Neural cell (in vitro differentiated cells): ENCODE results near the gene LDLR. TPM values are rescaled to one million over a fixed set of nuclear protein-coding genes. Genes with fewer than 3 reads are reported as not detected.

Experiments used
- H2AFZ ChIP-seq: fragments of 200-600, 300-800 bp; sonication (generic), shearing (Covaris generic); 2 replicates; pipeline ENCODE4 v1.6.0; 2014; ENCODE audit warnings: low read depth, mild to moderate bottlenecking, antibody characterized with exemption, low read length, moderate library complexity
- H3F3A ChIP-seq: fragments of 200-600 bp; shearing (Covaris generic); 2 replicates; pipeline ENCODE4 v1.6.1; 2016; ENCODE audit warnings: mild to moderate bottlenecking, moderate library complexity, mixed read lengths, antibody characterized with exemption, low read length; ENCODE audit not compliant: insufficient read depth, poor library complexity, severe bottlenecking
- H3K27ac ChIP-seq: fragments of 200-600, 300-800 bp; sonication (generic), shearing (Covaris generic); 2 replicates; pipeline ENCODE4 v1.5.1; 2014; ENCODE audit warnings: mild to moderate bottlenecking, low read length, moderate library complexity
- H3K27me3 ChIP-seq: fragments of 300-800, 200-600 bp; sonication (generic), shearing (Covaris generic); 2 replicates; pipeline ENCODE4 v1.6.0; 2014; ENCODE audit warnings: mild to moderate bottlenecking, low read depth, low read length, moderate library complexity; ENCODE audit not compliant: insufficient read depth
- H3K36me3 ChIP-seq: fragments of 300-800, 200-600 bp; sonication (generic), shearing (Covaris generic); 2 replicates; pipeline ENCODE4 v1.5.1; 2014; ENCODE audit warnings: mild to moderate bottlenecking, antibody characterized with exemption, low read length, moderate library complexity; ENCODE audit not compliant: insufficient read depth
- H3K4me2 ChIP-seq: fragments of 300-800, 200-600 bp; sonication (generic), shearing (Covaris generic); 2 replicates; pipeline ENCODE4 v1.6.0; 2014; ENCODE audit warnings: mild to moderate bottlenecking, low read length
- H3K4me3 ChIP-seq: fragments of 300-800, 200-600 bp; sonication (generic), shearing (Covaris generic); 2 replicates; pipeline ENCODE4 v1.5.1; 2014; ENCODE audit warnings: mild to moderate bottlenecking, low read length, moderate library complexity
- H3K79me2 ChIP-seq: fragments of 200-600 bp; shearing (Covaris generic); replicated peaks from 2 replicates; pipeline ENCODE4 v1.6.0; 2014; ENCODE audit warnings: mild to moderate bottlenecking, low read length, moderate library complexity; ENCODE audit not compliant: insufficient read depth
- H3K9ac ChIP-seq: fragments of 300-800, 200-600 bp; sonication (generic), shearing (Covaris generic); 2 replicates; pipeline ENCODE4 v1.6.1; 2016; ENCODE audit warnings: mild to moderate bottlenecking, low read length, mixed read lengths
- H3K9me2 ChIP-seq: fragments of 200-600 bp; shearing (Covaris generic); 2 replicates; pipeline ENCODE4 v1.6.1; 2016; ENCODE audit warnings: mild to moderate bottlenecking, low read length, mixed read lengths; ENCODE audit not compliant: insufficient read depth
- H3K9me3 ChIP-seq: fragments of 200-600, 300-800 bp; sonication (generic), shearing (Covaris generic); 2 replicates; pipeline ENCODE4 v1.6.1; 2016; ENCODE audit warnings: mild to moderate bottlenecking, mixed run types, low read length, moderate library complexity, mixed read lengths
- H4K20me1 ChIP-seq: fragments of 200-600 bp; shearing (Covaris generic); 2 replicates; pipeline ENCODE4 v1.6.1; 2016; ENCODE audit warnings: mild to moderate bottlenecking, mixed run types; ENCODE audit not compliant: insufficient read depth
- EP300 ChIP-seq: fragments of 450-650 bp; conservative IDR thresholded peaks from 2 replicates; pipeline ENCODE4 v1.6.1; 2014; ENCODE audit warnings: antibody characterized with exemption, mild to moderate bottlenecking, moderate library complexity; ENCODE audit not compliant: poor library complexity, severe bottlenecking
- EZH2 ChIP-seq: fragments of 200-600, 300-800 bp; shearing (Covaris generic), sonication (generic); IDR thresholded peaks from 2 replicates; pipeline ENCODE4 v1.6.1; 2014; ENCODE audit warnings: antibody characterized with exemption, low read length, borderline replicate concordance, mild to moderate bottlenecking; ENCODE audit not compliant: insufficient read depth, poor library complexity, severe bottlenecking
- MXI1 ChIP-seq: fragments of 450-650 bp; conservative IDR thresholded peaks from 2 replicates; pipeline ENCODE4 v1.6.1; 2014; ENCODE audit warnings: antibody characterized with exemption, mild to moderate bottlenecking; ENCODE audit not compliant: poor library complexity, severe bottlenecking
- POLR2AphosphoS5 ChIP-seq: IDR thresholded peaks from 2 replicates; pipeline ENCODE4 v1.6.1; 2012
- RAD21 ChIP-seq: fragments of 450-650 bp; conservative IDR thresholded peaks from 2 replicates; pipeline ENCODE4 v1.6.1; 2014; ENCODE audit warnings: antibody characterized with exemption, mild to moderate bottlenecking, moderate library complexity
- SMC3 ChIP-seq: fragments of 450-650 bp; conservative IDR thresholded peaks from 2 replicates; pipeline ENCODE4 v1.6.1; 2014; ENCODE audit warnings: antibody characterized with exemption, mild to moderate bottlenecking, moderate library complexity; ENCODE audit not compliant: poor library complexity
- TAF1 ChIP-seq: IDR thresholded peaks from 2 replicates; pipeline ENCODE4 v1.6.1; 2012; ENCODE audit warnings: low read depth
- polyA plus RNA-seq: library from polyadenylated mRNA; depleted of rRNA; stranded (reverse); fragments of >200 nt; gene quantifications from 2 replicates; pipeline ENCODE4 v1.2.3, GENCODE V29; 2014
- TF ChIP-seq, protein P1 (sequence below): fragments of 450-650 bp; IDR thresholded peaks from 2 replicates; pipeline ENCODE4 v1.5.1; 2014; ENCODE audit warnings: antibody characterized with exemption, mild to moderate bottlenecking, moderate library complexity; ENCODE audit not compliant: poor library complexity, severe bottlenecking
- TF ChIP-seq, protein P2 (sequence below): IDR thresholded peaks from 2 replicates; pipeline ENCODE4 v1.6.1; 2012; ENCODE audit warnings: borderline replicate concordance

Gene LDLR
- polyA plus RNA-seq, 1 donor from 2014 or later = 23.2 TPM

DNA sequence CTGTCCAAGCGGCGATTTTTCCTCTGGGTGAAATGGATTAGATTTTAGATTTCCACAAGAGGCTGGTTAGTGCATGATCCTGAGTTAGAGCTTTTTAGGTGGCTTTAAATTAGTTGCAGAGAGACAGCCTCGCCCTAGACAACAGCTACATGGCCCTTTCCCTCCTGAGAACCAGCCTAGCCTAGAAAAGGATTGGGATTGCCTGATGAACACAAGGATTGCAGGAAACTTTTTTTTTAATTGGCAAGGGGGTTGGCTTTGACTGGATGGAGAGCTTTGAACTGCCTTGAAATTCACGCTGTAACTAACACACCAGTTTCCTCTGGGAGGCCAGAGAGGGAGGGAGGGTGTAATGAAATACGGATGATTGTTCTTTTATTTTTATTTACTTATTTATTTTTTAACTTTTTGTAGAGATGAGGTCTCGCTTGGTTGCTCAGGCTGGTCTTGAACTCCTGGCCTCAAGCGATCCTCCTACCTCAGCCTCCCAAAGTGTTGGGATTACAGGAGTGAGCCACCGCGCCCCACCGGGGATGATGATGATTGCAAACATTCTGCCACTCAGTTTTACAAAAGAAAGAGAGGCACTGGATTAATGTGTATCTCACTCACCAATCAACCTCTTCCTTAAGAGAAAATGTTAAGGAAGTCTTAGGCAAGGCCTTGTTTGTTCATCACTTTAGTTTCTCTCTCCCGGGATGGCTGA is 1.9 kb downstream of the LDLR start (continued):
- no peak for TF ChIP-seq MXI1

DNA sequence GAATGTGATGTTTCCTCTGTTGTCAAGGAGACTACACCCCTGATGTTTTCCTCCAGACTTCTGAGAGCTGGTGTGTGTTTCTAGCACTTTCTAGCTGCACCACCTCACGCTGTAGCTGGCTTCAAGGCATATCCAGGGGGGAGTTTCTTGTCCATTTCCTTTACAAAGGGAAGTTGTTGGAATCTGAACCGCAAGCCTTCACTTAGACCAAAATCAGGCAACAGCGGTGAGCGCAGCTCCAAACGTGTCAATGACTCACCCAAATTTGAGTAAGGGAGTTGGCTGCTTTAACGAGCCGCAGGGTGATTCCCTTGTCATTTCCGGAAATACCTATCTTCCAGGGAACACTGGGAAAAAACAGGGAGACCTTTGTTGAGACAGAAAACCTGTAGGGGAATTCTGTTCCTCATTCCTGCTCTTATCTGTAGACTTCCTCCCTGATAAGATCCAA is 2.5 kb downstream of the LDLR start:
- H3K9ac ChIP-seq = peak overlapping the region; percentile 98
- H2AFZ ChIP-seq = no peak overlapping the region
- H4K20me1 ChIP-seq = no peaks in the 10 kb centered on the region
- no peaks in the 10 kb centered on the region for H3K27me3 ChIP-seq
- H3K4me2 ChIP-seq = peak overlapping the region; percentile 87
- no peaks in the 10 kb centered on the region for H3K9me2 ChIP-seq
- H3K79me2 ChIP-seq = peaks cover 59% of the 10 kb centered on the region
- H3F3A ChIP-seq = peaks cover 7% of the 10 kb centered on the region
- H3K27ac ChIP-seq = peak overlapping the region; percentile 97
- TF ChIP-seq POLR2AphosphoS5 = no peak
- no peak for TF ChIP-seq RAD21
- TF ChIP-seq, protein P1, sequence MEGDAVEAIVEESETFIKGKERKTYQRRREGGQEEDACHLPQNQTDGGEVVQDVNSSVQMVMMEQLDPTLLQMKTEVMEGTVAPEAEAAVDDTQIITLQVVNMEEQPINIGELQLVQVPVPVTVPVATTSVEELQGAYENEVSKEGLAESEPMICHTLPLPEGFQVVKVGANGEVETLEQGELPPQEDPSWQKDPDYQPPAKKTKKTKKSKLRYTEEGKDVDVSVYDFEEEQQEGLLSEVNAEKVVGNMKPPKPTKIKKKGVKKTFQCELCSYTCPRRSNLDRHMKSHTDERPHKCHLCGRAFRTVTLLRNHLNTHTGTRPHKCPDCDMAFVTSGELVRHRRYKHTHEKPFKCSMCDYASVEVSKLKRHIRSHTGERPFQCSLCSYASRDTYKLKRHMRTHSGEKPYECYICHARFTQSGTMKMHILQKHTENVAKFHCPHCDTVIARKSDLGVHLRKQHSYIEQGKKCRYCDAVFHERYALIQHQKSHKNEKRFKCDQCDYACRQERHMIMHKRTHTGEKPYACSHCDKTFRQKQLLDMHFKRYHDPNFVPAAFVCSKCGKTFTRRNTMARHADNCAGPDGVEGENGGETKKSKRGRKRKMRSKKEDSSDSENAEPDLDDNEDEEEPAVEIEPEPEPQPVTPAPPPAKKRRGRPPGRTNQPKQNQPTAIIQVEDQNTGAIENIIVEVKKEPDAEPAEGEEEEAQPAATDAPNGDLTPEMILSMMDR = no peak
- TF ChIP-seq TAF1 = no peak
- TF ChIP-seq EP300 = peak; percentile 16
- TF ChIP-seq, protein P2, sequence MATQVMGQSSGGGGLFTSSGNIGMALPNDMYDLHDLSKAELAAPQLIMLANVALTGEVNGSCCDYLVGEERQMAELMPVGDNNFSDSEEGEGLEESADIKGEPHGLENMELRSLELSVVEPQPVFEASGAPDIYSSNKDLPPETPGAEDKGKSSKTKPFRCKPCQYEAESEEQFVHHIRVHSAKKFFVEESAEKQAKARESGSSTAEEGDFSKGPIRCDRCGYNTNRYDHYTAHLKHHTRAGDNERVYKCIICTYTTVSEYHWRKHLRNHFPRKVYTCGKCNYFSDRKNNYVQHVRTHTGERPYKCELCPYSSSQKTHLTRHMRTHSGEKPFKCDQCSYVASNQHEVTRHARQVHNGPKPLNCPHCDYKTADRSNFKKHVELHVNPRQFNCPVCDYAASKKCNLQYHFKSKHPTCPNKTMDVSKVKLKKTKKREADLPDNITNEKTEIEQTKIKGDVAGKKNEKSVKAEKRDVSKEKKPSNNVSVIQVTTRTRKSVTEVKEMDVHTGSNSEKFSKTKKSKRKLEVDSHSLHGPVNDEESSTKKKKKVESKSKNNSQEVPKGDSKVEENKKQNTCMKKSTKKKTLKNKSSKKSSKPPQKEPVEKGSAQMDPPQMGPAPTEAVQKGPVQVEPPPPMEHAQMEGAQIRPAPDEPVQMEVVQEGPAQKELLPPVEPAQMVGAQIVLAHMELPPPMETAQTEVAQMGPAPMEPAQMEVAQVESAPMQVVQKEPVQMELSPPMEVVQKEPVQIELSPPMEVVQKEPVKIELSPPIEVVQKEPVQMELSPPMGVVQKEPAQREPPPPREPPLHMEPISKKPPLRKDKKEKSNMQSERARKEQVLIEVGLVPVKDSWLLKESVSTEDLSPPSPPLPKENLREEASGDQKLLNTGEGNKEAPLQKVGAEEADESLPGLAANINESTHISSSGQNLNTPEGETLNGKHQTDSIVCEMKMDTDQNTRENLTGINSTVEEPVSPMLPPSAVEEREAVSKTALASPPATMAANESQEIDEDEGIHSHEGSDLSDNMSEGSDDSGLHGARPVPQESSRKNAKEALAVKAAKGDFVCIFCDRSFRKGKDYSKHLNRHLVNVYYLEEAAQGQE = peak; percentile 29
- no peak for TF ChIP-seq MXI1
- TF ChIP-seq SMC3 = no peak
- TF ChIP-seq EZH2 = no peak
- H3K4me3 ChIP-seq = peak overlapping the region; percentile 75
- no peaks in the 10 kb centered on the region for H3K36me3 ChIP-seq
- H3K9me3 ChIP-seq = no peaks in the 10 kb centered on the region

DNA sequence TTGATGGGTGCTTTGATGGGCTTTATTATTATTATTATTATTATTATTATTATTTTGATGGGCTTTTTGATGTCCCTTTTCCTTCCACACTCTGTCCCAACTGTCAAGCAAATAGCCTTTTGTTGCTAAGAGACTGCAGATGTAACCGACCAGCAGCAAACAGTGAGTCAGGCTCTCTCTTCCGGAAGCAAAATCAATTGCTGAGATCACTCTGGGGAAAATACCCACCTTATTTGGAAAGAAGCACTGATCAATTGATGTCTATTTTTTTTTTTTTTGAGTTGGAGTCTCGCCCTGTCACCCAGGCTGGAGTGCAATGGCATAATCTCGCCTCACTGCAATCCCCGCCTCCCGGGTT is 2.9 kb downstream of the LDLR start:
- peaks cover 7% of the 10 kb centered on the region for H3F3A ChIP-seq
- TF ChIP-seq EP300 = no peak
- no peak for TF ChIP-seq RAD21
- TF ChIP-seq, protein P2 = no peak
- TF ChIP-seq SMC3 = no peak
- TF ChIP-seq EZH2 = no peak
- no peak for TF ChIP-seq MXI1
- TF ChIP-seq, protein P1 = no peak
- peak overlapping the region; percentile 97 for H3K27ac ChIP-seq
- H4K20me1 ChIP-seq = no peaks in the 10 kb centered on the region
- no peaks in the 10 kb centered on the region for H3K9me2 ChIP-seq
- peaks cover 63% of the 10 kb centered on the region for H3K79me2 ChIP-seq
- no peaks in the 10 kb centered on the region for H3K9me3 ChIP-seq
- H3K27me3 ChIP-seq = no peaks in the 10 kb centered on the region
- peak overlapping the region; percentile 75 for H3K4me3 ChIP-seq
- no peaks in the 10 kb centered on the region for H3K36me3 ChIP-seq
- peak overlapping the region; percentile 98 for H3K9ac ChIP-seq
- peak overlapping the region; percentile 87 for H3K4me2 ChIP-seq
- no peak overlapping the region for H2AFZ ChIP-seq
